ENCODE results near the gene EHF. TPM values are rescaled to one million over a fixed set of nuclear protein-coding genes. Genes with fewer than 3 reads are reported as not detected.

The EHF gene
- total and polyA plus RNA-seq, 2 of the 13 experiments (the other 11 are each of a cell fraction or from before 2014, with no cell fraction given): 0.04 to 0.46 TPM

GRCh38 chr11:34627197-34627596 lies 6.3 kb downstream of the EHF start (continued):
- TF ChIP-seq ZNF142 (CRISPR knock-in tag; IDR thresholded peaks at IDR 0.05): no peak
- no peak for TF ChIP-seq ZNF841 (CRISPR knock-in tag; IDR thresholded peaks at IDR 0.05; ENCODE audit: borderline replicate concordance)
- TF ChIP-seq ATF2 (CRISPR knock-in tag; IDR thresholded peaks at IDR 0.05): no peak
- TF ChIP-seq ELF4 (CRISPR knock-in tag; IDR thresholded peaks at IDR 0.05; ENCODE audit: borderline replicate concordance): no peak

GRCh38 chr11:34629711-34630110 lies 8.8 kb downstream of the EHF start:
- FAIRE-seq (no peak), DNase-seq (ENCODE audit: low spot score) (no peak), ATAC-seq (no peak)
- ChIA-PET POLR2A (no interaction called here), CTCF (ENCODE audit: low intra/inter-chr PET ratio, low total read pairs) (no interaction called here)
- H3K4me1 ChIP-seq (ENCODE audit: insufficient read depth, low read length): peaks cover 44% of the 10 kb centered on the region
- H4K20me1 ChIP-seq (ENCODE audit: insufficient read depth, low read length): no peaks in the 10 kb centered on the region
- no peak overlapping the region for H2AFZ ChIP-seq (ENCODE audit: low read length)
- no peaks in the 10 kb centered on the region for H3K36me3 ChIP-seq (replicated peaks in 1 of 2; ENCODE audit: control insufficient read depth in 1 of 2, insufficient read depth in 2 of 2, low read length in 2 of 2)
- no peaks in the 10 kb centered on the region for H3K27me3 ChIP-seq (ENCODE audit: control insufficient read depth in 1 of 2, insufficient read depth in 2 of 2, low read length in 2 of 2)
- no TSS peak for BruUV-seq (replicated peaks)
- in situ Hi-C loops (cut with HindIII; ENCODE audit: extremely low pct_ligation_motif_present, low pct_unique_long_range_greater_than_20kb): no loop called here
- H3K9me3 ChIP-seq (ENCODE audit: low read length): no peaks in the 10 kb centered on the region
- no peak overlapping the region for H3K4me2 ChIP-seq (ENCODE audit: low read depth, low read length)
- no peaks in the 10 kb centered on the region for H3K79me2 ChIP-seq (ENCODE audit: insufficient read depth, low read length)
- no peak overlapping the region for H3K27ac ChIP-seq (ENCODE audit: extremely low read length, insufficient read depth, low read length)
- H3K9ac ChIP-seq (ENCODE audit: insufficient read depth, low read depth, low read length): no peak overlapping the region
- intact Hi-C loops (cut with micrococcal nuclease; ENCODE audit: unreplicated experiment): no loop called here
- no peak overlapping the region for H3K4me3 ChIP-seq (replicated peaks in 1 of 3; ENCODE audit: insufficient read depth in 1 of 3, low read depth in 2 of 3, low read length in 3 of 3)
- TF ChIP-seq CBX1 (IDR thresholded peaks at IDR 0.05; ENCODE audit: low read depth): no peak
- TF ChIP-seq ZNF280D (CRISPR knock-in tag; IDR thresholded peaks at IDR 0.05): no peak
- TF ChIP-seq ZNF296 (CRISPR knock-in tag; conservative IDR thresholded peaks at IDR 0.05): no peak
- no peak for TF ChIP-seq ZNF224 (CRISPR knock-in tag; IDR thresholded peaks at IDR 0.05)
- TF ChIP-seq IRF9 (CRISPR knock-in tag; IDR thresholded peaks at IDR 0.05; ENCODE audit: borderline replicate concordance): no peak
- no peak for TF ChIP-seq PRMT3 (CRISPR knock-in tag; IDR thresholded peaks at IDR 0.05; ENCODE audit: borderline replicate concordance, low read depth)
- no peak for TF ChIP-seq NCOA5 (CRISPR knock-in tag; IDR thresholded peaks at IDR 0.05)
- no peak for TF ChIP-seq HHEX (CRISPR knock-in tag; IDR thresholded peaks at IDR 0.05)
- TF ChIP-seq PTBP1 (IDR thresholded peaks at IDR 0.05; ENCODE audit: low read depth, low read length, poor library complexity, severe bottlenecking): no peak

Data from HepG2 (cell line).